Measurements from ENCODE around the gene PACSIN2. TPM values are rescaled to one million over a fixed set of nuclear protein-coding genes. Genes with fewer than 3 reads are reported as not detected.

The PACSIN2 gene
- total RNA-seq, 1 experiment from 2014 or later, result 70.5 TPM

GRCh38 chr22:42986115-42986514 is 28.8 kb downstream of the PACSIN2 start:
- ChIA-PET POLR2A (interaction anchor here (0.6 kb wide), 1 partner anchor 65 kb away, joined by 5 read pairs; no protein-coding TSS in a partner anchor), CTCF (no interaction called here)
- Mint-ChIP-seq H3K27ac (peak overlapping the region; percentile 93), H3K9me3 (no peaks in the 10 kb centered on the region), H3K36me3 (peaks cover 3% of the 10 kb centered on the region; the same call in 1 of the 2 replicates), H3K4me1 (peaks cover 50% of the 10 kb centered on the region), H3K27me3 (ENCODE audit: low read depth) (no peaks in the 10 kb centered on the region), H3K4me3 (no peak overlapping the region)
- ATAC-seq, result no peak
- TF ChIP-seq, protein P1, sequence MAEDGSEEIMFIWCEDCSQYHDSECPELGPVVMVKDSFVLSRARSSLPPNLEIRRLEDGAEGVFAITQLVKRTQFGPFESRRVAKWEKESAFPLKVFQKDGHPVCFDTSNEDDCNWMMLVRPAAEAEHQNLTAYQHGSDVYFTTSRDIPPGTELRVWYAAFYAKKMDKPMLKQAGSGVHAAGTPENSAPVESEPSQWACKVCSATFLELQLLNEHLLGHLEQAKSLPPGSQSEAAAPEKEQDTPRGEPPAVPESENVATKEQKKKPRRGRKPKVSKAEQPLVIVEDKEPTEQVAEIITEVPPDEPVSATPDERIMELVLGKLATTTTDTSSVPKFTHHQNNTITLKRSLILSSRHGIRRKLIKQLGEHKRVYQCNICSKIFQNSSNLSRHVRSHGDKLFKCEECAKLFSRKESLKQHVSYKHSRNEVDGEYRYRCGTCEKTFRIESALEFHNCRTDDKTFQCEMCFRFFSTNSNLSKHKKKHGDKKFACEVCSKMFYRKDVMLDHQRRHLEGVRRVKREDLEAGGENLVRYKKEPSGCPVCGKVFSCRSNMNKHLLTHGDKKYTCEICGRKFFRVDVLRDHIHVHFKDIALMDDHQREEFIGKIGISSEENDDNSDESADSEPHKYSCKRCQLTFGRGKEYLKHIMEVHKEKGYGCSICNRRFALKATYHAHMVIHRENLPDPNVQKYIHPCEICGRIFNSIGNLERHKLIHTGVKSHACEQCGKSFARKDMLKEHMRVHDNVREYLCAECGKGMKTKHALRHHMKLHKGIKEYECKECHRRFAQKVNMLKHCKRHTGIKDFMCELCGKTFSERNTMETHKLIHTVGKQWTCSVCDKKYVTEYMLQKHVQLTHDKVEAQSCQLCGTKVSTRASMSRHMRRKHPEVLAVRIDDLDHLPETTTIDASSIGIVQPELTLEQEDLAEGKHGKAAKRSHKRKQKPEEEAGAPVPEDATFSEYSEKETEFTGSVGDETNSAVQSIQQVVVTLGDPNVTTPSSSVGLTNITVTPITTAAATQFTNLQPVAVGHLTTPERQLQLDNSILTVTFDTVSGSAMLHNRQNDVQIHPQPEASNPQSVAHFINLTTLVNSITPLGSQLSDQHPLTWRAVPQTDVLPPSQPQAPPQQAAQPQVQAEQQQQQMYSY (CRISPR knock-in tag; IDR thresholded peaks at IDR 0.05), result no peak
- TF ChIP-seq, protein P2, sequence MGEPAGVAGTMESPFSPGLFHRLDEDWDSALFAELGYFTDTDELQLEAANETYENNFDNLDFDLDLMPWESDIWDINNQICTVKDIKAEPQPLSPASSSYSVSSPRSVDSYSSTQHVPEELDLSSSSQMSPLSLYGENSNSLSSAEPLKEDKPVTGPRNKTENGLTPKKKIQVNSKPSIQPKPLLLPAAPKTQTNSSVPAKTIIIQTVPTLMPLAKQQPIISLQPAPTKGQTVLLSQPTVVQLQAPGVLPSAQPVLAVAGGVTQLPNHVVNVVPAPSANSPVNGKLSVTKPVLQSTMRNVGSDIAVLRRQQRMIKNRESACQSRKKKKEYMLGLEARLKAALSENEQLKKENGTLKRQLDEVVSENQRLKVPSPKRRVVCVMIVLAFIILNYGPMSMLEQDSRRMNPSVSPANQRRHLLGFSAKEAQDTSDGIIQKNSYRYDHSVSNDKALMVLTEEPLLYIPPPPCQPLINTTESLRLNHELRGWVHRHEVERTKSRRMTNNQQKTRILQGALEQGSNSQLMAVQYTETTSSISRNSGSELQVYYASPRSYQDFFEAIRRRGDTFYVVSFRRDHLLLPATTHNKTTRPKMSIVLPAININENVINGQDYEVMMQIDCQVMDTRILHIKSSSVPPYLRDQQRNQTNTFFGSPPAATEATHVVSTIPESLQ (CRISPR knock-in tag; IDR thresholded peaks at IDR 0.05), result no peak
- TF ChIP-seq PRRX2 (CRISPR knock-in tag; IDR thresholded peaks at IDR 0.05) (no peak), ZNF219 (CRISPR knock-in tag; IDR thresholded peaks at IDR 0.05; ENCODE audit: borderline replicate concordance) (no peak), ZNF121 (CRISPR knock-in tag; IDR thresholded peaks at IDR 0.05) (no peak), RELA (CRISPR knock-in tag; IDR thresholded peaks at IDR 0.05; ENCODE audit: borderline replicate concordance) (no peak), ZNF263 (CRISPR knock-in tag; IDR thresholded peaks at IDR 0.05; ENCODE audit: low read depth) (no peak), SMAD4 (CRISPR knock-in tag; IDR thresholded peaks at IDR 0.05) (no peak), FOXJ3 (CRISPR knock-in tag; IDR thresholded peaks at IDR 0.05; ENCODE audit: borderline replicate concordance) (no peak), TEAD1 (CRISPR knock-in tag; IDR thresholded peaks at IDR 0.05) (no peak)
- TF ChIP-seq, protein P3, sequence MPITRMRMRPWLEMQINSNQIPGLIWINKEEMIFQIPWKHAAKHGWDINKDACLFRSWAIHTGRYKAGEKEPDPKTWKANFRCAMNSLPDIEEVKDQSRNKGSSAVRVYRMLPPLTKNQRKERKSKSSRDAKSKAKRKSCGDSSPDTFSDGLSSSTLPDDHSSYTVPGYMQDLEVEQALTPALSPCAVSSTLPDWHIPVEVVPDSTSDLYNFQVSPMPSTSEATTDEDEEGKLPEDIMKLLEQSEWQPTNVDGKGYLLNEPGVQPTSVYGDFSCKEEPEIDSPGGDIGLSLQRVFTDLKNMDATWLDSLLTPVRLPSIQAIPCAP (CRISPR knock-in tag; IDR thresholded peaks at IDR 0.05), result no peak
- no peak for DNase-seq (ENCODE audit: low spot score)

- Mint-ChIP-seq H3K9me3 (no peaks in the 10 kb centered on the region), H3K4me1 (peaks cover 45% of the 10 kb centered on the region), H3K27ac (0 out of 2 replicates have a peak overlapping the region, but pooled peaks have one; percentile 82), H3K4me3 (no peak overlapping the region), H3K36me3 (peaks cover 3% of the 10 kb centered on the region; the same call in 1 of the 2 replicates), H3K27me3 (ENCODE audit: low read depth) (no peaks in the 10 kb centered on the region)
- ChIA-PET CTCF (no interaction called here), POLR2A (no interaction called here)
- ATAC-seq (no peak), DNase-seq (ENCODE audit: low spot score) (no peak)
- no peak for TF ChIP-seq TEAD4 (CRISPR knock-in tag; IDR thresholded peaks at IDR 0.05)
- no peak for TF ChIP-seq RELA (CRISPR knock-in tag; IDR thresholded peaks at IDR 0.05; ENCODE audit: borderline replicate concordance)
- no peak for TF ChIP-seq ZNF512 (CRISPR knock-in tag; IDR thresholded peaks at IDR 0.05; ENCODE audit: borderline replicate concordance)
- no peak for TF ChIP-seq ZNF138 (CRISPR knock-in tag; conservative IDR thresholded peaks at IDR 0.05)
- no peak for TF ChIP-seq HMGA2 (CRISPR knock-in tag; IDR thresholded peaks at IDR 0.05)
- no peak for TF ChIP-seq ZNF423 (CRISPR knock-in tag; IDR thresholded peaks at IDR 0.05)
- TF ChIP-seq CREM (CRISPR knock-in tag; IDR thresholded peaks at IDR 0.05), result no peak
- TF ChIP-seq, protein P4, sequence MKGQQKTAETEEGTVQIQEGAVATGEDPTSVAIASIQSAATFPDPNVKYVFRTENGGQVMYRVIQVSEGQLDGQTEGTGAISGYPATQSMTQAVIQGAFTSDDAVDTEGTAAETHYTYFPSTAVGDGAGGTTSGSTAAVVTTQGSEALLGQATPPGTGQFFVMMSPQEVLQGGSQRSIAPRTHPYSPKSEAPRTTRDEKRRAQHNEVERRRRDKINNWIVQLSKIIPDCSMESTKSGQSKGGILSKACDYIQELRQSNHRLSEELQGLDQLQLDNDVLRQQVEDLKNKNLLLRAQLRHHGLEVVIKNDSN (CRISPR knock-in tag; IDR thresholded peaks at IDR 0.05), result no peak
- TF ChIP-seq EMX1 (CRISPR knock-in tag; IDR thresholded peaks at IDR 0.05), result no peak
- TF ChIP-seq, protein P5, sequence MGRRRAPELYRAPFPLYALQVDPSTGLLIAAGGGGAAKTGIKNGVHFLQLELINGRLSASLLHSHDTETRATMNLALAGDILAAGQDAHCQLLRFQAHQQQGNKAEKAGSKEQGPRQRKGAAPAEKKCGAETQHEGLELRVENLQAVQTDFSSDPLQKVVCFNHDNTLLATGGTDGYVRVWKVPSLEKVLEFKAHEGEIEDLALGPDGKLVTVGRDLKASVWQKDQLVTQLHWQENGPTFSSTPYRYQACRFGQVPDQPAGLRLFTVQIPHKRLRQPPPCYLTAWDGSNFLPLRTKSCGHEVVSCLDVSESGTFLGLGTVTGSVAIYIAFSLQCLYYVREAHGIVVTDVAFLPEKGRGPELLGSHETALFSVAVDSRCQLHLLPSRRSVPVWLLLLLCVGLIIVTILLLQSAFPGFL (CRISPR knock-in tag; IDR thresholded peaks at IDR 0.05; ENCODE audit: borderline replicate concordance), result no peak
- TF ChIP-seq, protein P6, sequence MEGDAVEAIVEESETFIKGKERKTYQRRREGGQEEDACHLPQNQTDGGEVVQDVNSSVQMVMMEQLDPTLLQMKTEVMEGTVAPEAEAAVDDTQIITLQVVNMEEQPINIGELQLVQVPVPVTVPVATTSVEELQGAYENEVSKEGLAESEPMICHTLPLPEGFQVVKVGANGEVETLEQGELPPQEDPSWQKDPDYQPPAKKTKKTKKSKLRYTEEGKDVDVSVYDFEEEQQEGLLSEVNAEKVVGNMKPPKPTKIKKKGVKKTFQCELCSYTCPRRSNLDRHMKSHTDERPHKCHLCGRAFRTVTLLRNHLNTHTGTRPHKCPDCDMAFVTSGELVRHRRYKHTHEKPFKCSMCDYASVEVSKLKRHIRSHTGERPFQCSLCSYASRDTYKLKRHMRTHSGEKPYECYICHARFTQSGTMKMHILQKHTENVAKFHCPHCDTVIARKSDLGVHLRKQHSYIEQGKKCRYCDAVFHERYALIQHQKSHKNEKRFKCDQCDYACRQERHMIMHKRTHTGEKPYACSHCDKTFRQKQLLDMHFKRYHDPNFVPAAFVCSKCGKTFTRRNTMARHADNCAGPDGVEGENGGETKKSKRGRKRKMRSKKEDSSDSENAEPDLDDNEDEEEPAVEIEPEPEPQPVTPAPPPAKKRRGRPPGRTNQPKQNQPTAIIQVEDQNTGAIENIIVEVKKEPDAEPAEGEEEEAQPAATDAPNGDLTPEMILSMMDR (IDR thresholded peaks at IDR 0.05), result no peak
- no peak for TF ChIP-seq OVOL2 (CRISPR knock-in tag; IDR thresholded peaks at IDR 0.05; ENCODE audit: borderline replicate concordance)
- no peak for TF ChIP-seq KAT7 (CRISPR knock-in tag; IDR thresholded peaks at IDR 0.05; ENCODE audit: borderline replicate concordance)
- no peak for TF ChIP-seq JAZF1 (CRISPR knock-in tag; IDR thresholded peaks at IDR 0.05)
Measured at GRCh38 chr22:42985531-42985905, 29.4 kb downstream of the PACSIN2 start.
